Hematopoietic multipotent progenitor cell treated with erythropoietin and hydrocortisone succinate and interleukin-3 and kit ligand, for 8 days (in vitro differentiated cells): ENCODE results near the gene NUP153.
A peak's percentile ranks its signal among the peaks of the same experiment; 100 is the strongest.
"Not testable (repeated sequence)": the region's sequence is repeated elsewhere in the genome, so short reads cannot be mapped to it uniquely, and the experiment has no call there.

Source experiments
- DNase-seq: peaks from one replicate; pipeline ENCODE4 v3.0.0-alpha.2; 2015

Gene NUP153

DNA sequence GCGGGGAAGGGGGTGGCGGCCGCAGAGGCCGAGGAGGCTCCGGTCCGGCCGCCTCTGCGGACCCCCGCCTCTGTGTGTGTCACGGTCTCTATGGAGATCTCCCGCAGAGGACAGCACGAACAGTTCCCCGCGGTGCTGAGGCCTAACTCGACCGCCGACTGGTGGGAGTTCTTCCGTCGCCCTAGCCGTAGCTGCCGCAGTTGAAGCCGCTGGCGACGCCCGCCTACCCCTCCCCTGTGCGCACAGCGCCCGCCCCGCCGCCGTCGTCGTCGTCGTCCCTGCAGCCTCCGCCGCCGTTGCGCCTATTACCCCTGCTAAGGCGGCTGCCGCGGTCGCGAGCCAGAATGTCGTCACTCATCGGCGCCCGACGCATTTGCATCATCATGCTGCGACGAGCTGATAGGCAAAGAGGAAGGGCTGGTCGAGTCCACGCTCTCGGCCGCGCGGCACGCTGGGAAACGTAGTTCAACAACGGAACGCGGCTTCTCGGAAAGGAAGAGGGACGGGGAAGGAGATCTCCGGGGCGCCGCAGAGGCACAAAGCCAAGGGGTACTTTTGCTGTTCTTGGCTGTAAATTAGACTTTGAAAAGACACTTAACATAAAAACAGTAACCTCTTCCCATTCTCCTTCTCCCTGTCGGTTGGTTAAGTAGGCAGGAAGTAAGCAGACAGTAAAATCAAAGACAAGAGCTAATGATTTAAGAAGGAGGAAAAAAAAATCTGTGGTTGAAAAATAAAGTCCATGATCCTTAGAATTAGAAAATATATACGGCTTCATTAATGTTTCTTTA, at the start of gene NUP153:
Gene NUP153 (minus strand): TSS at position 346 of the 791 bp plus-strand sequence. CDS start 538 bp downstream, outside the sequence.
- DNase-seq = peak; percentile 98

DNA sequence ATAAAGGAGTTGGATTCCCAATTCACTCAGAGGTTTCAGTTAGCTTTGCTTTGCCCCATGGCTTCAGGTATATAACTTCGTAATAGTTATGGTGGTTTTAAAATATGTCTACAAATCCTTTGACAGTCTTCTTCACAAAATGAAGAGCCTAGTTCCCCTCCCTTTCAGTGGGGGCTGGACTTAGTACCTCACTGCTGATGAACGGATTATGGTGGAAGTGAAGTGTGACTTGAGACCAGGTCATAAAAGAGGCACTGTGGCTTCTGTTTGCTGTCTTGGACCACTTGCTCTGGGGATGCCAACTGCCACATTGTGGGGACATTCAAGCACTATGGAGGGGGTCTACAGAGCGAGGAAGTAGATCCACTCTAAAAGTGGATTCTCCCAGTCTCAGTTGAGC, 47.5 kb upstream of the NUP153 start:
- no peak for DNase-seq

DNA sequence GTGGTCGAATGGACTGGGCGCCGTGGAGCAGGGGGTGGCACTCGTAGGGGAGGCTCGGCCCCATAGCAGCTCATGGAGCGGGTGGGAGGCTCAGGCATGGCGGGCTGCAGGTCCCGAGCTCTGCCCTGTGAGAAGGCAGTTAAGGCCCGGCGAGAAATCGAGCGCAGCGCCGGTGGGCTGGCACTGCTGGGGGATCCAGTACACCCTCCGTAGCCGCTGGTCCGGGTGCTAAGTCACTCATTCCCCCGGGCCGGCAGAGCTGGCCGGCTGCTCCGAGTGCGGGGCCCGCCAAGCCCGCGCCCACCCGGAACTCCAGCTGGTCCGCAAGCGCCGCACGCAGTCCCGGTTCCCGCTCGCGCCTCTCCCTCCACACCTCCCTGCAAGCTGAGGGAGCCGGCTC, 38.6 kb upstream of the NUP153 start:
- DNase-seq = not testable (repeated sequence)

DNA sequence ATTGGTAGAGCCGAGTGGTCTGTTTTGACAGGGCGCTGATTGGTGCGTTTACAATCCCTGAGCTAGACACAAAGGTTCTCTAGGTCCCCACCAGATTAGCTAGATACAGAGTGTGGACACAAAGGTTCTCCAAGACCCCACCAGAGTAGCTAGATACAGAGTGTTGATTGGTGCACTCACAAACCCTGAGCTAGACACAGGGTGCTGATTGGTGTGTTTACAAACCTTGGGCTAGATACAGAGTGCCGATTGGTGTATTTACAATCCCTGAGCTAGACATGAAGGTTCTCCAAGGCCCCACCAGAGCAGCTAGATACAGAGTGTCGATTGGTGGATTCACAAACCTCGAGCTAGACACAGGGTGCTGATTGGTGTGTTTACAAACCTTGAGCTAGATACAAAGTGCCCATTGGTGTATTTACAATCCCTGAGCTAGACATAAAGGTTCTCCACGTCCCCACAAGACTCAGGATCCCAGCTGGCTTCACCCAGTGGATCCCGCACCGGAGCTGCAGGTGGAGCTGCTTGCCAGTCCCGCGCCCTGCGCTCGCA, 38.1 kb upstream of the NUP153 start:
- not testable (repeated sequence) for DNase-seq

DNA sequence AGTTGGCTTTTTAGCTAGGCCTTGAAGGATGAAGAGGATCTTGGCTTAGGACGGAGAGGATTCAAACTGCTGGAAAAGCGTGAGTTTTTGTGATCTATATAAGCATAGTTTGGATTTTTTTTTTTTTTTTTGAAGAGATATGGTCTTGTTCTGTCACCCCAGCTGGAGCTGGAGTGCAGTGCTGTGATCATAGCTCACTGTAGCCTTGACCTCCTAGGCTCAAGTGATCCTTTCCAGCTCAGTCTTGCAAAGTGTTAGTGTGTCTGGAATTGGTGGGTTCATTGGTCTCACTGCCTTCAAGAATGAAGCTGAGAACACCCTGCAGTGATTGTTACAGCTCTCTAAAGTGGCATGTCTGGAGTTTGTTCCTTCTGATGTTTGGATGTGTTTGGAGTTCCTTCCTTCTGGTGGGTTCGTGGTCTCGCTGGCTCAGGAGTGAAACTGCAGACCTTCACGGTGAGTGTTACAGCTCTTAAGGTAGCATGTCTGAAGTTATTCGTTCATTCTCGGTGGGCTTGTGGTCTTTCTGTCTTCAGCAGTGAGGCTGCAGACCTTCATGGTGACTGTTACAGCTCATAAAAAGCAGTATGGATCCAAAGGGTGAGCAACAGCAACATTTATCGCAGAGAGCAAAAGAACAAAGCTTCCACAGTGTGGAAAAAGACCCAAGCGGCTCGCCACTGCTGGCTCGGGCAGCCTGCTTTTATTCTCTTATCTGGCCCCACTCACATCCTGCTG, 37.5 kb upstream of the NUP153 start:
- DNase-seq = no peak

DNA sequence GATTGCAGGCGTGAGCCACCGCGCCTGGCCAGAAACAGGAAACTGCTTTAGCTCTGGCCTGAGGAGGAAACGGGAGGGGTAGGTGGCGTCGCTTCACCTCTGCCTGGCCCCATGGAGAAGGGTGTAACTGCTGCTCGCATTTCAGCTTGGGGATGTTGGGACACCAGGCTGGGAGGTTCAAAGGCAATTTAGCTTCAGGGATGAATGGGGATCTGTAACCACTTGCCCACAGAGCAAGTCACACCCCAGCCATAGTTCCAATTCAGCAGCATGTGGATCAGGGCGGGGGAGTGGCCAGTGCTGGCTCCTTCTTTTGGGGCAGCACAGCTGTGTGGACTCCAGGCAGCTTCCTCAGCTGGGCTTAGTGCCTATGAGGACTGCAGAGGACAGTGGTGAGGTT, 34.8 kb upstream of the NUP153 start:
- no peak for DNase-seq

DNA sequence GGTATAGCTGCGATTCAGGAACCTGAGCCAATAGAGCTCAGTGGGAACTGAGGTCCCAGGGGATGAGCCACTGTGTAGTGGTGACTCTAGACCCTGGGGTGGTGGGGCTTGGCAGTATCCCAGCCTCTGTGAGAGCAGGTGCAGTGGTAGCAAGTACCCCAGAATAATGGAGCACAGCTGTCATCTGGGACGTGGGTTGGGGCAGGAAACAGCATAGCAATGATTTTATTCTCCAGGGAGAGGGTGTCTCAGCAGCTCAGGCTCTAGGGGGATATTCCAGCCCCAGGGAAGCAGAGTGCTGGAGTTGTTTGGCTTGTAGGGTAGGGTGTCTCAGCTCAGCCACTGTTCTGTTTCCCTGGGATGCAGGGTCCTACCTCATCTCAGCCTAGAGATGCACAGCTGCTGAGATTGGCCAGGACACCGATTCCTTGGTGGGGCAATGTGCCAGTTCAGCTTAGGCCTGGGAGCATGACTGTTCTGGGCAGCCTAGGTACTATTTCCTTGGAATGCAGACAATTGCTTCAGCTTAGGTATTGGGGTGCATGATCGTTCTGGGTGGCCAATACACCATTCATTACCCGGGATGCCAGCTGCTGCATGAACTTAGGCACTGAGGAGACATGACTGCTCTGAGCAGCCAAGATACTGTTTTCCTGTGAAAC, 34.0 kb upstream of the NUP153 start:
- no peak for DNase-seq

DNA sequence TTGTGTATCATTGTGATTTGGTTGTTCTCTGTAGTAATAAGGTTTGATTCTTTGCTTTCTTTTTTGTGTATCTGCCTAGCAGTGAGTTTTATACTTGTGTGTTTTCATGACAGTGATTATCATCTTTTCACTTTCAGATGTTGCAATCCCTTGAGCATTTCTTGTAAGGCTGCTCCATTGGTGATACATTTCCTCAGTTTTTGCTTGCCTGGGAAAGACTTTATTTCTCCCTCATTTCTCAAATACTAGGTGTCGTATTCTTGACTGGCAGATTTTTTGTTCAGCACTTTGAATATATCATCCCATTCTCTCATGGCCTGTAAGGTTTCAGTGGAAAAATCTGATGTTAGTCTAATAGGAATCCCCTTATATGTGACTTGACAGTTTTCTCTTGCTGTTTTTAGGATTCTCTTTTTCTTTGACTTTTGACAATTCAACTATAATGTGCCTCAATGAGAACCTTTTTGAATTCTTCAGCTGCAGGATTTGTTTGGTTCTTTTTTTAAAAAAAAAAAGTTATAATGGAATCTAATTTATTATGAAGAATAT, 31.1 kb upstream of the NUP153 start:
- DNase-seq = no peak

DNA sequence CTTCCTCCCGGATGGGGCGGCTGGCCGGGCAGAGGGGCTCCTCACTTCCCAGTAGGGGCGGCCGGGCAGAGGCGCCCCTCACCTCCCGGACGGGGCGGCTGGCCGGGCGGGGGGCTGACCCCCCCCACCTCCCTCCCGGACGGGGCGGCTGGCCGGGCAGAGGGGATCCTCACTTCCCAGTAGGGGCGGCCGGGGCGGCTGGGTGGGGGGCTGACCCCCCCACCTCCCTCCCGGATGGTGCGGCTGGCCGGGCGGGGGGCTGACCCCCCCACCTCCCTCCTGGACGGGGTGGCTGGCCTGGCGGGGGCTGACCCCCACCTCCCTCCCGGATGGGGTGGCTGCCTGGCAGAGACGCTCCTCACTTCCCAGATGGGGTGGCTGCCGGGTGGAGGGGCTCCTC, 28.6 kb upstream of the NUP153 start:
- DNase-seq = not testable (repeated sequence)

DNA sequence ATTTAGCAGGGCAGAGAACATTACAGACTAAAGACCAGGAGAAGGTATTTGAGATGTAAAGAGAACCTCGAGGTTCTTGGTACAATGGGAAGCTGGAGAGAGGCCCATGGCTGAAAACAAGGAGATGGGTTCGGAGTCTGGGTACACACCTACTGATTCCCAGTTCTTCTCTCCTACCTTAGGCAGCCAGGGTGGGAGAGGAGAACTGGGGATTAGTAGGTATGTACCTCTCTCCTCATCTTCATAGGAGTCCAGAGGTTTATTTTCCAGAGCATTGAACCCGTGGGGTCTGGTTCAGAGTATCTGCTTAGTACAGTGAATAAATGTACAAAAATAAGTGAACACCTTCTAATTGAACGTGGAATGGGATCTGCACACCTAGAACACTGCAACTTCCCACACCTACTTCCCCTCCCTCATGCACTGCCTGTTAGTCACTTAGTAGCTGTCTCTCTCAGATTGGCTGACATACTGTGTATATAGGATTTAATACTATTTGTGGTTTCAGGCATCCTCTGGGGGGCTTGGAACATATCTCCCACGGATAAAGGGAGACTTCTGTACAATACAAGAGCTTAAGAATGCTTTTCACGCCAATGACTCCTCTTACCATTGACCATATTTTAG, 23.5 kb upstream of the NUP153 start:
- no peak for DNase-seq

DNA sequence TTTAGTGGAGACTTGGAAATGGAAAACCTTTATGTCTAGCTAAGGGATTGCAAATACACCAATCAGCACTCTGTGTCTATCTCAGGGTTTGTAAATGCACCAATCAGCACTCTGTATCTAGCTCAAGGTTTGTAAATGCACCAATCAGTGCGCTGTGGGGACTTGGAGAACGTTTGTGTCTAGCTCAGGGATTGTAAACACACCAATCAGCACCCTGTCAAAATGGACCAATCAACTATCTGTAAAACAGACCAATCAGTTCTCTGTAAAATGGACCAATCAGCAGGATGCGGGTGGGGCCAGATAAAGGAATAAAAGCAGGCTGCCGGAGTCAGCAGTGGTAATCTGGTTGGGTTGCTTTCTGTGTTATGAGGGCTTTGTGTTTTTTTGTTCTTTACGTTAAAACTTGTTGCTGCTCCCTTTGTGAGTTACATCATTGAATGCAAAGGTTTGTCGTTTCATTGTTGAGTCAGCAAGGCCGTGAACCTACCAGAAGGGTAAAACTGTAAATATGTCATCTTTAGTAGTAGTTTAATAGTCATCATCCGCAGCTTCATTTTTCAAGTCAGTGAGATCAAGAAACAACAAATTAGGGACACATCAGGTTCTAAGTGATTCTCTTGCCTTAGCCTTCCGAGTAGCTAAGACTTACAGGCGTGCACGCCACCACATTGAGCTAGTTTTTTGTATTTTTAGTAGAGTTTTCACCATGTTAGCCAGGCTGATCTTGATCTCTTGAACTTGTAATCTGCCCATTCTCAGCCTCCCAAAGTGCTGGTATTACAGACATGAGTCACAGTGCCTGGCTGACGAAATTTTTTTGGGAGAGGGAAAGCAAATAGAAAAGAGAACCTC, 22.7 kb upstream of the NUP153 start:
- DNase-seq = no peak

DNA sequence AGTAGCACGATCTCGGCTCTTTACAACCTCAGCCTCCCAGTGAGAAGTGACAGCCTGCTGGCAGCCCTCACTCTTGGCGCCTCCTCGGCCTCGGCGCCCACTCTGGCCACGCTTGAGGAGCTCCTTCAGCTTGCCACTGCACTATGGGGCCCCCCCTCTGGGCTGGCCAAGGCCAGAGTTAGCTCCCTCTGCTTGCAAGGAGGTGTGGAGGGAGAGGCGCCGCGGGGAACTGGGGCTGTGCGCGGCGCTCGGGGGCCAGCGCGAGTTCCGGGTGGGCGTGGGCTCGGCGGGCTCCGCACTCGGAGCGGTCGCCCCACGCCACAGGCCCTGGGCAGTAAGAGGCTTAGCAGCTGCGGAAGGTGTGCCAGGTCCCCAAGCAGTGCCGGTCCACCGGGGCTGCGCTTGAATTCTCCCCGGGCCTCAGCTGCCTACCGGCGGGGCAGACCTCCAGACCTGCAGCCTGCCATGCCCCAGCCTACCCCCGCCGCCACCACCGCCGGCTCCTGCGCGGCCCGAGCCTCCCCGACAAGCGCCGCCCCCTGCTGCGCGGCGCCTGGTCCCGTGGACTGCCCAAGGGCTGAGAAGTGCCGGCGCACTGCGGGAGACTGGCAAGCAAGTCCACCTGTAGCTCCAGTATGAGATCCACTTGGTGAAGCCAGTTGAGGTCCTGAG, 22.0 kb upstream of the NUP153 start:
- no peak for DNase-seq

DNA sequence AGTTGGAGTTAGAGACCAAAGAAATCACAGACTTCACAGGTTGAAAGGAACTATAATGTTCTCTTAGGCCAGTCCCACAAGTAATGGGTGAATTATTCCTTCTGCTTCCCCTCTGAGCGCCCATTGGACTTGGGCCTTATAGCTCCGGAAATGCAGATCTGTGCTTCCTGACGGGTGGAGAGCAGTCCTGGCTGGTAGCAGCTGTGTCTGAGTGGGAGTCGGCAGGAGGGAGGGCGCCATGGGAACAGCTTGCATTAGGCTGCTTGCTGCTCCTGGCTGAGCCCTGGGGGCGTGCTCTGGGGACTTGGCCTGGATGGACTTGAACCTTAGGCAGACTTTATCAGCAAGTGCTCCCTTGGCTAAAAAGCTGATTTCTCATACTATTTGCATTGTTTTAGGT, 18.4 kb upstream of the NUP153 start:
- DNase-seq = peak; percentile 16

DNA sequence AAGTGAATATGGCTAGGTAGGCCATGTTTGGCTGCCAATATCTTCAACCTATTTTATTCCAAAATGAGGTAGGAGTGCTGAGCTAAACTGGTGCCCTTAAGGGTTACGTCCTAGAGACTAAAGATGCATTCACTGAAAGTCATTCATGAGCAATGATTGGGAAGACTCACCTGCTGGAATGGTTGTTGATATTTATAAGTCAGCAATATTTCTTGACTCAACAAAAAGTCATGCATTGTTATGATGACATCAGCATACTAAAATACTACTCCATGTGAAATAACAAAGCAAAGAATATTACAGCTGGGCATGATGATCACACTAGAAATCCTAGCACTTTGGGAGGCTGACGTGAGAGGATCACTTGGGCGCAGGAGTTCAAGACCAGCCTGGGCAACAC, 17.6 kb upstream of the NUP153 start:
- DNase-seq = no peak

DNA sequence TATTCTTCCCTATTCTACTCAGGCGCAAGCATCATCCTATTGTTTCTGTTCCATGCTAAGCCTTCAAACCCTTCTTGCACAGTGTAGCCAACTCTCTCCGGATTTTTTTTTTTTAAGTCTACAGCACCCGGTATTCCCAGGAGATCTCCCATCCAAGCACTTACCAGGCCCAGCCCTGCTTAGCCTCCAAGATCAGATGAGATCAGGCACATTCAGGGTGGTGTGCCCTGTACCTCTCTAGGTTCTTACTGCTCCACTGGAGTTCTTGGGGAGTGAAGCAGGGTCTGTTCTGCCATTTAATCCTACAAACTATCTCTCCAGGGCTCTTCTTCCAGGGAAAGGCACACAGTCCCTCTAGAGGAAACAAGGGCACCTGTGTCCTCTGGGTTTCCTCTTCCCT, 14.9 kb upstream of the NUP153 start:
- no peak for DNase-seq

DNA sequence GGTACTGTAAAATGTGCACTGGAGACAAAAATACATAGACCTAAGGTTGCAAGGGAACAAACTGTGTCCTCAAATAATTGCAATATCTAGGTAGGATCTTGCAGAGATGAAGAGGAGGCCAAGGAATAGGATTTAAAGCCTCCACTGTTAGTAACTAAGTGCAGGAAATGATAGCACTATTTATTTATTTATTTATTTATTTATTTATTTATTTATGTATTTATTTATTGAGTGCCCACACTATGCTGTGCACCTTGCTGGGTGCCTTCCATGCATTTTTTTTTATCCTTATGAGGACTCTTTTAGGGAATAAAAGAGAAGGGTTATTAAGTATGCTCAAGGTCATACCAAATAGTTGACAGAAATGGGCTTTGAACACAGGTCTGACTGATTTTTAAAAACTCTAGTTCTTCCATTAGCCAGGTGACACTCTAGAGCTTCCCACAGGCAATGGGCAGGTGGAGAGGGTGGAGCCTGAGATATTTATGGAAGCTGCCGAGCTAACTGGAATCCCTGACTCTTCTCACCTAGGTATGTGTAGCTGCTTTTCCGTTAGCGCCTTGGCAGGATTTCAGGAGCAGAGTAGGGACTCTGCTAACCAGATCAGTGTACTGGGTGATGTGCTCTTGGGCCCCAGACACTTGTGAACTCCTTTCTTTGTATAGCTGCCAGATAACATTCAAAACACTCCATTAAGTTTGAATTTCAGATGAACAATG, 12.8 kb upstream of the NUP153 start:
- DNase-seq = no peak

DNA sequence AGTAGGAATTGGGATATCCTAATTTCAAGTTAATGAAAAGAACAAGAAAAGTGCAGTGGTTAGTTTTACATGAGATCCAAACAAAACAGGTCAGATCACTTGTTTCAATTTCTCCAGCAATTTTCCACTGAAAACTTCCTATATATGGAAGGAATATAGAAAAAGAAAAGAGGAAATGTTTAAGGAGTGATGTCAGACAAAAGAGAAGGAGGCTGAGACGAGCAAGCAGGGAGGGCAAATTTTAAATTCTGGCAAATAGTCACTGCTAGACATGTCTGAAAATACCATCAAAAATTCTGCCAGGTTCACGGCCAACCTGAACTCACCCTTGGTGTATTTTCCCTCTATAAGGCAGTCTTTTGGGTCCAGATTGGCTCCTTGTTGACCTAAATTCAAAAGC, 9.5 kb upstream of the NUP153 start:
- no peak for DNase-seq

DNA sequence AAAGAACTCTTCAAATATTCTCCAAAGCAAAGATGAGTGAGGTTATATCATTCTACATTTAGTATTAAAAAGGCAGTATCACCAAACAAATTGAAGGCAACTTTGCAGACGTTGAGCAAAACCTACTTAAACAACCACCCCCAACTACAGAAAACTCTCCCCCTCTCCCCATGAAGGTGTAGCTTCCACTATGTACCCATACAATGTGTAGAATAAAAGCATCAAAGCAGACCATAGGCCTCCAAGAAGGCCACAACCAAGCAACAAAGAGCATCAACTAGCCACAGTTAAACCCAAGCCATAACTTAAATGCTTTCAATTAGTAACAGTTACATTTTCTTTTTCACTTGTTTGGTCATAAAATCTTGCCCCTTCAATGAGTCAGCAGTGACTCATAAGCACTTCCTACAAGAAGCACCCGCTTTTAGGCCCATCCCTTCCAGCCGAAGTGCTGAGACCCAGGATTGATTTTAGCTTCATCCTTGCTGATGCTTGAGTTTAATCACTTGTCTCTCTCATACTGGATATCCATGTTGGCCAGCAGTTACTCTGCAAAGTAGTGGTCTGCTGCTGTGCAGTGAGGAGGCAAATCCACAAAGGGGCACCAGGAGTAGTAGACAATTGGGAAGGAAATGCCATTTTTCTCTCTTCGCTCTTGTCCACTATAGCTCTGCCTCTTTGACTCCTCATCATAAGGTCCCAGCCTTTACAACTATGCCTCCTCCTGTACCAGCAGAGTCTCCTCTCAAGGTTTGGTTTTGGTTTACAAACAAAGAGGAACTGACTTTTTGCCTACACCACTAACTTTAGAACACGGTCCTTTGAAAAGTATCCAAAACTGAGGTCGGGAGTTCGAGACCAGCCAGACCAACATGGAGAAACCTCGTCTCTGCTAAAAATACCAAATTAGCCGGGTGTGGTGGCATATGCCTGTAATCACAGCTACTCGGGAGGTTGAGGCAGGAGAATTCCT, 8.4 kb upstream of the NUP153 start:
- peak; percentile 68 for DNase-seq

DNA sequence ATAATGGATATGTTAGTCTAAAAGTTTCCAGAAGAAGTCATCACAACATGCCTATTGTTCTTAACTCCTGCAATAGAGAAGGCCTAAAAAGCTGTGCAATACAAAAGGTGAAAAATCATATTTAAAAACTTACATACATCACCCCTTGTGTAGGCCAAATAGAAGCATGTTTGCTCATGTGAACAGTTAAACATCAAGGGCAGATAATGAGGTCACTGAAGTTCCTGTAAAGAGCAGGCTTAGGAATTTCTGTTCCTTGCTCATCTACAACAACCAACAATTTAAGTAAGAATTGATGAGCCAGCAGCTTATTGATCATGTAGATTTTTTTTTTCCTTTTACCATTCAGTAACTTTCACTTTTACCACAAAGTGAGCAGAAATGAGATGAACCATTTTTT, 7.5 kb upstream of the NUP153 start:
- no peak for DNase-seq
